ENCODE results near the gene SORCS1. TPM values are rescaled to one million over a fixed set of nuclear protein-coding genes. Genes with fewer than 3 reads are reported as not detected.

Gene SORCS1
- total and polyA plus RNA-seq, 2 experiments from 2014 or later: not detected

DNA sequence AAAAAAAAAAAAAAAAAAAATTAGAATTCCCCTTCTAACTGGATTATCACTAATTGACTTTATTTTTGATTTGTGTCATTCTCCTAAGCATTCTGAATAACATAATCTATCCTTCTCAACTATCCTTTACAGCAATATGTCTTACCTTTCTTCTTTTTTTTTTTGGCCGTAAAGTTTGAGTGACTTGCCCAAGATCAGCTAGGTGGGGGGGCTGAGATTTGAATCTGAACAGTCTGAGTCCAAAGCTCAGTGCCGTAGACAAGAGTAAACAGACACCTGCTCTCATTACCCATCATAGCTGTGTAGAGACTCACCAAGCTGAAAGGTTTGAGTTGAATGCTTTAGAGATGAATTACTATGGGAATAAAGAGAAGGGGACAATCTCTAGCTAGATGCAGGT lies 192.1 kb downstream of the SORCS1 start:
- Histone ChIP-seq H3K9me3 (ENCODE audit: low read depth) (no peaks in the 10 kb centered on the region), H4K20me1 (ENCODE audit: insufficient read depth) (no peaks in the 10 kb centered on the region), H3K4me2 (ENCODE audit: unreplicated experiment) (no peak overlapping the region), H3K4me3 (no peak overlapping the region), H3K36me3 (ENCODE audit: low read depth) (no peaks in the 10 kb centered on the region), H2AFZ (no peak overlapping the region), H3K27me3 (replicated peaks; ENCODE audit: insufficient read depth) (no peaks in the 10 kb centered on the region), H3K4me1 (ENCODE audit: insufficient read depth) (no peaks in the 10 kb centered on the region), H3F3A (ENCODE audit: insufficient read depth) (no peaks in the 10 kb centered on the region), H3K27ac (no peak overlapping the region), H3K9ac (no peak overlapping the region), H3K79me2 (ENCODE audit: insufficient read depth) (no peaks in the 10 kb centered on the region), H3K9me2 (ENCODE audit: insufficient read depth) (no peaks in the 10 kb centered on the region)
- TF ChIP-seq EZH2phosphoT487 (IDR thresholded peaks at IDR 0.05; ENCODE audit: insufficient read depth, low read depth): no peak
- 61 to 64% methylated on average over 2 of the region's 2 CpGs for WGBS, 2 experiments (ENCODE audit: low coverage in 1 of 2, low lambda C conversion rate in 2 of 2, missing lambda C conversion rate in 2 of 2)
- in situ Hi-C loops (cut with MboI): no loop called here
- DNase-seq: no peak

DNA sequence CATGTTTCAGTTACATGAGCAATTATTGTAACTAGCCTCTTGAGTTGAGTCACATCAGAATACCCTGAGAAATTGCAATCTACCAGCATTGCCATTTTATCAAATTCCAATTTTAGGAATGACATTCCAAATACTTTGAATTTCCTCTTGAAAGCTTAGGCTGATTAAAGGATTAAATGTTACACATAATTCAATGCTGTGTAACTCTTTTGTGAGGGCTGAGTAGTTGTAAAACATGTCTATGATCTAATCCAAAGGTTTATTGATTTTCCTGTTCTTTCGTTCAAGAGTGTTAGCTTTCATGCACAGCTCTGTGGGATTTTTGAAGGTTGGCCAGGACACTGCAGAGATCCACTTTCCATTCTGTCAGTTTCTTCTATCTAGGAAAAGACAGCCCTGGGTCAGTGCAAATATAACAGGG lies 193.1 kb downstream of the SORCS1 start:
- Histone ChIP-seq H3K27me3 (replicated peaks; ENCODE audit: insufficient read depth) (no peaks in the 10 kb centered on the region), H3K27ac (no peak overlapping the region), H3K4me3 (no peak overlapping the region), H3K4me1 (ENCODE audit: insufficient read depth) (no peaks in the 10 kb centered on the region), H3K36me3 (ENCODE audit: low read depth) (no peaks in the 10 kb centered on the region), H4K20me1 (ENCODE audit: insufficient read depth) (no peaks in the 10 kb centered on the region), H3K9ac (no peak overlapping the region), H3K79me2 (ENCODE audit: insufficient read depth) (no peaks in the 10 kb centered on the region), H3K4me2 (ENCODE audit: unreplicated experiment) (no peak overlapping the region), H3K9me2 (ENCODE audit: insufficient read depth) (no peaks in the 10 kb centered on the region), H2AFZ (no peak overlapping the region), H3K9me3 (ENCODE audit: low read depth) (no peaks in the 10 kb centered on the region), H3F3A (ENCODE audit: insufficient read depth) (no peaks in the 10 kb centered on the region)
- TF ChIP-seq EZH2phosphoT487 (IDR thresholded peaks at IDR 0.05; ENCODE audit: insufficient read depth, low read depth) (no peak), EZH2 (IDR thresholded peaks at IDR 0.05; ENCODE audit: insufficient read depth, poor library complexity, severe bottlenecking) (no peak)
- DNase-seq: no peak
- in situ Hi-C loops (cut with MboI): no loop called here
- WGBS, 2 experiments (ENCODE audit: low coverage in 1 of 2, low lambda C conversion rate in 2 of 2, missing lambda C conversion rate in 2 of 2): 20% methylated on average over 1 of the region's 1 CpG

DNA sequence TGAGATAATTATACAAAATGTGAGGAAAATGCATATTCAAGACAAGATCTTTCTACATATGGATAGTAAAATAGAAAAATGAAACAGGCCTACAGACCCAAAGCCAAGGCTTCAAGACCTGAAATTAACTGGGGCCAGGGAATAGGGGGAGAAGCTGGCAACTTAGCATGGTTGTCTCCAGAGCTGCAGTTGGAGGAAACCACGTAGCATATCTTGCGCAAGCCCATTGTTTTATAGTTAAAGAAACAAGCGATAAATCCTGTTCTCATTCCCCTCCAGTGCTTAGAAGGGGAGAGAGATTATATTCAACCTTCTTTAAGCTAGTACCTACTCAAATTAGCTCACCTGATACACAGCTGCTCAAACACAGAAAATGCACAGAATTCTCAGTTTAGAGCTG lies 197.1 kb downstream of the SORCS1 start:
- DNase-seq: no peak
- Histone ChIP-seq H3K79me2 (ENCODE audit: insufficient read depth) (no peaks in the 10 kb centered on the region), H3K27me3 (replicated peaks; ENCODE audit: insufficient read depth) (no peaks in the 10 kb centered on the region), H3K9ac (no peak overlapping the region), H3K4me1 (ENCODE audit: insufficient read depth) (no peaks in the 10 kb centered on the region), H3K4me2 (ENCODE audit: unreplicated experiment) (no peak overlapping the region), H3K27ac (no peak overlapping the region), H3K9me3 (ENCODE audit: low read depth) (no peaks in the 10 kb centered on the region), H2AFZ (no peak overlapping the region), H4K20me1 (ENCODE audit: insufficient read depth) (no peaks in the 10 kb centered on the region), H3K36me3 (ENCODE audit: low read depth) (no peaks in the 10 kb centered on the region), H3K4me3 (no peak overlapping the region), H3F3A (ENCODE audit: insufficient read depth) (no peaks in the 10 kb centered on the region), H3K9me2 (ENCODE audit: insufficient read depth) (no peaks in the 10 kb centered on the region)
- in situ Hi-C loops (cut with MboI): no loop called here
- 48 to 51% methylated on average over 3 of the region's 3 CpGs for WGBS, 2 experiments (ENCODE audit: low coverage in 1 of 2, low lambda C conversion rate in 2 of 2, missing lambda C conversion rate in 2 of 2)
- no peak for TF ChIP-seq EZH2 (IDR thresholded peaks at IDR 0.05; ENCODE audit: insufficient read depth, poor library complexity, severe bottlenecking)
- no peak for TF ChIP-seq EZH2phosphoT487 (IDR thresholded peaks at IDR 0.05; ENCODE audit: insufficient read depth, low read depth)

- no peak overlapping the region for H3K4me2 ChIP-seq (ENCODE audit: unreplicated experiment)
- no peaks in the 10 kb centered on the region for H3K79me2 ChIP-seq (ENCODE audit: insufficient read depth)
- 75 to 95% methylated on average over 1 of the region's 1 CpG for WGBS, 2 experiments (ENCODE audit: low coverage in 1 of 2, low lambda C conversion rate in 2 of 2, missing lambda C conversion rate in 2 of 2)
- H3K36me3 ChIP-seq (ENCODE audit: low read depth): no peaks in the 10 kb centered on the region
- no peaks in the 10 kb centered on the region for H3F3A ChIP-seq (ENCODE audit: insufficient read depth)
- H2AFZ ChIP-seq: no peak overlapping the region
- TF ChIP-seq EZH2phosphoT487 (IDR thresholded peaks at IDR 0.05; ENCODE audit: insufficient read depth, low read depth): no peak
- no peak for TF ChIP-seq EZH2 (IDR thresholded peaks at IDR 0.05; ENCODE audit: insufficient read depth, poor library complexity, severe bottlenecking)
- H3K9me2 ChIP-seq (ENCODE audit: insufficient read depth): no peaks in the 10 kb centered on the region
- H3K9me3 ChIP-seq (ENCODE audit: low read depth): no peaks in the 10 kb centered on the region
- H3K4me1 ChIP-seq (ENCODE audit: insufficient read depth): no peaks in the 10 kb centered on the region
- no peaks in the 10 kb centered on the region for H4K20me1 ChIP-seq (ENCODE audit: insufficient read depth)
- no peak overlapping the region for H3K9ac ChIP-seq
- no peak for DNase-seq
- in situ Hi-C loops (cut with MboI): no loop called here
- H3K4me3 ChIP-seq: no peak overlapping the region
- no peaks in the 10 kb centered on the region for H3K27me3 ChIP-seq (replicated peaks; ENCODE audit: insufficient read depth)
- no peak overlapping the region for H3K27ac ChIP-seq
These were observed 203.7 kb downstream of the SORCS1 start for GRCh38 chr10:106960812-106961211.

- no peaks in the 10 kb centered on the region for H3K27me3 ChIP-seq (replicated peaks; ENCODE audit: insufficient read depth)
- no peak overlapping the region; the same call in 1 of the 2 replicates for H2AFZ ChIP-seq
- H3K4me1 ChIP-seq (ENCODE audit: insufficient read depth): no peaks in the 10 kb centered on the region
- H3K9ac ChIP-seq: no peak overlapping the region
- H3K27ac ChIP-seq: no peak overlapping the region
- no peaks in the 10 kb centered on the region for H3K9me3 ChIP-seq (ENCODE audit: low read depth)
- H3K4me2 ChIP-seq (ENCODE audit: unreplicated experiment): no peak overlapping the region
- in situ Hi-C loops (cut with MboI): no loop called here
- H3K36me3 ChIP-seq (ENCODE audit: low read depth): no peaks in the 10 kb centered on the region
- no peaks in the 10 kb centered on the region for H3K79me2 ChIP-seq (ENCODE audit: insufficient read depth)
- WGBS, 2 experiments (ENCODE audit: low coverage in 1 of 2, low lambda C conversion rate in 2 of 2, missing lambda C conversion rate in 2 of 2): 2 to 3% methylated on average over 3 of the region's 3 CpGs
- H3K4me3 ChIP-seq: no peak overlapping the region
- H4K20me1 ChIP-seq (ENCODE audit: insufficient read depth): no peaks in the 10 kb centered on the region
- TF ChIP-seq EZH2phosphoT487 (IDR thresholded peaks at IDR 0.05; ENCODE audit: insufficient read depth, low read depth) (no peak), EZH2 (IDR thresholded peaks at IDR 0.05; ENCODE audit: insufficient read depth, poor library complexity, severe bottlenecking) (no peak)
- no peaks in the 10 kb centered on the region for H3F3A ChIP-seq (ENCODE audit: insufficient read depth)
- DNase-seq: no peak
- H3K9me2 ChIP-seq (ENCODE audit: insufficient read depth): no peaks in the 10 kb centered on the region
These were observed 205.0 kb downstream of the SORCS1 start for GRCh38 chr10:106959521-106959920.

All from GM23248 (cell line).